IPS-18c (cell line): Measurements from ENCODE around the gene PGAP6.

Experiments
- H3K4me3 ChIP-seq: 2 replicates; pipeline ENCODE4 v1.7.0; 2013; ENCODE audit warnings: low read depth, mild to moderate bottlenecking, low read length, moderate library complexity; ENCODE audit not compliant: insufficient read depth
- H3K9me3 ChIP-seq: one replicate; pipeline ENCODE4 v1.6.1; 2013; ENCODE audit warnings: mild to moderate bottlenecking, low read length, moderate library complexity; ENCODE audit not compliant: control insufficient read depth, insufficient read depth

The PGAP6 gene

GRCh38 chr16:330741-331140 lies 51.0 kb downstream of the PGAP6 start:
- Histone ChIP-seq H3K9me3 (no peaks in the 10 kb centered on the region), H3K4me3 (no peak overlapping the region)

GRCh38 chr16:325375-326145 lies 56.2 kb downstream of the PGAP6 start:
- Histone ChIP-seq H3K9me3 (no peaks in the 10 kb centered on the region), H3K4me3 (no peak overlapping the region)

- Histone ChIP-seq H3K4me3 (no peak overlapping the region), H3K9me3 (no peaks in the 10 kb centered on the region)
Measured at GRCh38 chr16:324451-325334, 57.1 kb downstream of the PGAP6 start.

GRCh38 chr16:324201-324450 lies 57.7 kb downstream of the PGAP6 start:
- H3K4me3 ChIP-seq, result no peak overlapping the region
- no peaks in the 10 kb centered on the region for H3K9me3 ChIP-seq

GRCh38 chr16:322476-323143 lies 59.2 kb downstream of the PGAP6 start:
- H3K4me3 ChIP-seq, result no peak overlapping the region
- H3K9me3 ChIP-seq, result no peaks in the 10 kb centered on the region

- Histone ChIP-seq H3K4me3 (no peak overlapping the region), H3K9me3 (no peaks in the 10 kb centered on the region)
Measured at GRCh38 chr16:321532-321931, 60.2 kb downstream of the PGAP6 start.
